ENCODE measurements around the gene FSTL3. TPM values are rescaled to one million over a fixed set of nuclear protein-coding genes. Genes with fewer than 3 reads are reported as not detected.

FSTL3 gene
- total RNA-seq, 2 donors from 2014 or later, result 72.4 to 236 TPM

GRCh38 chr19:674282-675151 is 1.7 kb upstream of the FSTL3 start:
- H3K27ac ChIP-seq, result peak overlapping the region in 2 of 4 donors; percentile 38 to 48
- H3K4me1 ChIP-seq, result peaks cover 41% of the 10 kb centered on the region
- no peaks in the 10 kb centered on the region for H3K9me3 ChIP-seq
- H3K4me3 ChIP-seq, result no peak overlapping the region
- DNase-seq, result no peak
- H3K27me3 ChIP-seq, result no peaks in the 10 kb centered on the region
- ATAC-seq, result no peak
- no peak for TF ChIP-seq POLR2A (IDR thresholded peaks at IDR 0.05)
- no peak for TF ChIP-seq CTCF (IDR thresholded peaks at IDR 0.05)
- no peaks in the 10 kb centered on the region for H3K36me3 ChIP-seq (replicated peaks in 1 of 2; ENCODE audit: insufficient read depth in 1 of 2, low read depth in 2 of 2)
- intact Hi-C loops (cut with DNase I), result no loop called here
- WGBS, 2 donors, result 11 to 18% methylated on average over 5 to 38 of the region's 38 CpGs

- H3K4me3 ChIP-seq, result no peak overlapping the region
- ATAC-seq (no peak), DNase-seq (no peak)
- intact Hi-C loops (cut with DNase I), result no loop called here
- peak overlapping the region in 3 of 4 donors; percentile 38 to 73 (median 40) for H3K27ac ChIP-seq
- no peaks in the 10 kb centered on the region for H3K36me3 ChIP-seq (replicated peaks in 1 of 2; ENCODE audit: insufficient read depth in 1 of 2, low read depth in 2 of 2)
- WGBS, 2 donors, result 13 to 15% methylated on average over 12 to 13 of the region's 31 CpGs
- no peaks in the 10 kb centered on the region for H3K9me3 ChIP-seq
- H3K27me3 ChIP-seq, result no peaks in the 10 kb centered on the region
- peaks cover 46% of the 10 kb centered on the region for H3K4me1 ChIP-seq
- no peak for TF ChIP-seq POLR2A (IDR thresholded peaks at IDR 0.05)
- no peak for TF ChIP-seq CTCF (IDR thresholded peaks at IDR 0.05)
Observed at GRCh38 chr19:676007-676338, 219 bp upstream of the FSTL3 start.

GRCh38 chr19:677201-677600 is 1.0 kb downstream of the FSTL3 start:
- no peaks in the 10 kb centered on the region for H3K36me3 ChIP-seq (replicated peaks in 1 of 2; ENCODE audit: insufficient read depth in 1 of 2, low read depth in 2 of 2)
- ATAC-seq (peak; percentile 17), DNase-seq (peak; percentile 70 to 82 (median 72))
- no peaks in the 10 kb centered on the region for H3K27me3 ChIP-seq
- no peaks in the 10 kb centered on the region for H3K9me3 ChIP-seq
- 3 to 7% methylated on average over 12 to 15 of the region's 15 CpGs for WGBS, 2 donors
- intact Hi-C loops (cut with DNase I), result no loop called here
- no peak overlapping the region for H3K4me3 ChIP-seq
- H3K27ac ChIP-seq, result peak overlapping the region; percentile 51 to 80 (median 64)
- H3K4me1 ChIP-seq, result peaks cover 46% of the 10 kb centered on the region
- no peak for TF ChIP-seq POLR2A (IDR thresholded peaks at IDR 0.05)
- TF ChIP-seq CTCF (IDR thresholded peaks at IDR 0.05), result no peak

GRCh38 chr19:677601-678436 is 1.6 kb downstream of the FSTL3 start:
- intact Hi-C loops (cut with DNase I), result no loop called here
- DNase-seq (peak in 2 of 4 donors; percentile 38 to 53), ATAC-seq (no peak)
- H3K27ac ChIP-seq, result peak overlapping the region; percentile 51 to 80 (median 64)
- no peaks in the 10 kb centered on the region for H3K27me3 ChIP-seq
- no peaks in the 10 kb centered on the region for H3K9me3 ChIP-seq
- TF ChIP-seq CTCF (IDR thresholded peaks at IDR 0.05), result no peak
- TF ChIP-seq POLR2A (IDR thresholded peaks at IDR 0.05), result no peak
- peaks cover 46% of the 10 kb centered on the region for H3K4me1 ChIP-seq
- WGBS, 2 donors, result 43 to 51% methylated on average over 8 to 22 of the region's 22 CpGs
- H3K4me3 ChIP-seq, result no peak overlapping the region
- no peaks in the 10 kb centered on the region for H3K36me3 ChIP-seq (replicated peaks in 1 of 2; ENCODE audit: insufficient read depth in 1 of 2, low read depth in 2 of 2)
